Tibial nerve (tissue), 4 donors: ENCODE results near the gene CEACAM18.

Source experiments
- CTCF ChIP-seq, 5 experiments: fragments of 200-600 bp in 3 of 5; fragments of 450-650 bp in 2 of 5; sonication (generic) in 3 of 5; IDR thresholded peaks; one replicate each; pipeline ENCODE4 v1.5.1; 2016 to 2019; ENCODE audit warnings: antibody characterized with exemption in 5 of 5, mild to moderate bottlenecking in 3 of 5, moderate library complexity in 2 of 5
- EP300 ChIP-seq, 2 donors: sonication (generic); formaldehyde crosslinking; IDR thresholded peaks; one replicate each; pipeline ENCODE4 v1.6.1; 2017; ENCODE audit warnings: antibody characterized with exemption in 2 of 2, mild to moderate bottlenecking in 1 of 2
- POLR2A ChIP-seq, 2 donors: fragments of 450-650 bp; IDR thresholded peaks; one replicate each; pipeline ENCODE4 v1.6.1; 2017; ENCODE audit warnings: antibody characterized with exemption in 2 of 2, mild to moderate bottlenecking in 2 of 2, moderate library complexity in 2 of 2

GRCh38 chr19:51503286-51503817 is 25.0 kb downstream of the CEACAM18 start:
- TF ChIP-seq CTCF (IDR thresholded peaks at IDR 0.05) (no peak), POLR2A (IDR thresholded peaks at IDR 0.05) (no peak), EP300 (IDR thresholded peaks at IDR 0.05) (no peak)
